HG03064 (cell line): ENCODE results near the gene ANKRD33B.
"Not testable (repeated sequence)": the region's sequence is repeated elsewhere in the genome, so short reads cannot be mapped to it uniquely, and the experiment has no call there.

ENCODE experiments used
- ATAC-seq: cut with Tn5 transposase; IDR thresholded peaks from one replicate; pipeline ENCODE4 v1.9.1; 2021; ENCODE audit warnings: low read depth; ENCODE audit not compliant: unreplicated experiment

Gene ANKRD33B

DNA sequence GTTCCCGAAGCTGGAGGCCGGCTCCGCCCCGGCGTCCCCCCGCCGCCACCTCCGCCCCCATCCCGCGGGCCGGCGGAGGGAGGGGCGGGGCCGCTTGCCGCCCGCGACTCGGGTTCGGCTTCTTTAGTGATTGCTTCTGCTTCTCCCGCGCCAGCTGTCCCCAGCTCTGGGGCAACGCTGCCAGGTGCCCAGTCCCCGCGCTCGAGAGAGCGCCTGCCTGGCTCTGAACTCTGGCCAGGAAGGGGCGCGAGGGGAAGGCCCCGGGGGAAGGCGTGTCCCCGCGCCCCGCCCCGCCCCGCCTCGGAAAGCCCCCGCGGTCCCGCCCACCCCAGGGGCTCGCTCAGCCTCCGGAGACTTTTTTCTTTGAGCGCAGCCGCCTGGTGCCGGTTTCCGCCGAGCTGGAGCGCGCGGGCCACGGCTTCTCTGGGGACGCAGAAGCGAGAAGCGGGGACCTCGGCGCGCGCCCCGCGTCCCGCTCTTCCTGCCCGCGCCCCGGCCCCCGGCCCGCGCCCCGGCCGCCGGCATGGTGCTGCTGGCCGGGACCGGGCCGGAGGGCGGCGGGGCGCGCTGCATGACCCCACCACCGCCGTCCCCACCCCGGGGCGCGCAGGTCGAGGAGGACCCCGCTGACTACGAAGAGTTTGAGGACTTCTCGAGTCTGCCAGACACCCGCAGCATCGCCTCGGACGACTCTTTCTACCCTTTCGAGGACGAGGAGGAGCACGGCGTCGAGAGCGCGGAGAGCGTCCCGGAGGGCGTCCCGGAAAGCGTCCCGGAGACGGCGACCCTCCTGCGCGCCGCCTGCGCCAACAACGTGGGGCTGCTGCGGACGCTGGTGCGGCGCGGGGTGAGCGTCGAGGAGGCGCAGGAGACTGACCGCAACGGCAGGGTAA lies at the start of gene ANKRD33B:
ANKRD33B (plus strand) TSS at position 126 of the 893 bp plus-strand sequence; CDS start at position 524, 398 bp downstream.
- peak; percentile 54 for ATAC-seq

DNA sequence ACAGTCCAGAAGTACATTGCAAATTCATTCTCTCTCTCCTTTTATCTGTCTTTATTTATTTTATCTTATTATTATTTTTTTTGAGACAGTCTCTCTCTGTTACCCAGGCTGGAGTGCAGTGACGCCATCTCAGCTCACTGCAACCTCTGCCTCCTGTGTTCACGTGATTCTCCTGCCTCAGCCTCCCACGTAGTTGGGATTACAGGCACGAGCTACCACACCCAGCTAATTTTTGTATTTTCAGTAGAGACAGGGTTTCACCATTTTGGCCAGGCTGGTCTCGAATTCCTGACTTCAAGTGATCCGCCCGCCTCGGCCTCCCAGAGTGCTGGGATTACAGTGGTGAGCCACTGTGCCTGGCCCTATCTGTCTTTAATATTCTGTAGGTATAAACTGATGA lies 49.3 kb upstream of the ANKRD33B start:
- ATAC-seq: not testable (repeated sequence)

DNA sequence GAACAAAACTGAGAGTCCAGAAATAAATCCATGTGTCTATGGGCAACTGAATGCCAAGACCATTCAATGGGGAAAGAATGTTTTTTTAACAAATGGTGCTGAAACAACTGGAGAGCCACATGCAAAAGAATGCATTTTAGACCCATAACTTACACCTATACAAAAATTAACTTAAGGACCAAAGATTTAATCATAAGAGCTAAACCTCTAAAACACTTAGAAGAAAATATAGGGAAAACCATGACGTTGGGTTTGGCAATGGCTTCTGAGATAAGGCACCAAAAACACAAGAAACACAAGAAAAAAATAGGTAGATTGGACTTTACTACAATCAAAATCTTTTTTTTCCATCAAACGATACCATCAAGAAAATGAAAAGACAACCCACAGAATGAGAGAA lies 48.4 kb upstream of the ANKRD33B start:
- no peak for ATAC-seq

DNA sequence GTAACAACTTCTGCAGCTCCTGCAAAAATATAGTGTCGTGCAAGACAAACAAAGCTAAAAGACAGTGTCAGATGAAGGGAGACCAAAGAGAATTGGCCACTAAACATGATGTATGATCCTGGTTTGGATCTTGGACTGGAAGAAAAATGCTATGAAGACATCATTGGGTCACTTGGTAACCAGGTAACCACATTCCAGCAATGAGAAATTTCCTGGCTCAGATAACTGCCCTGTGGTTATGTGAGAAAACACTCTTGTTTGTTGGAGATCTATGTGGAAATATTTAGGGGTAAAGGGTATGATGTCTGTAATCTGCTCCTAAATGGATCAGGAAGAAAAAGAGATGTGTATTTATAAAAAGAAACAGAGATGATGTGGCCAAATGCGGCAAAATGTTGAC lies 45.5 kb upstream of the ANKRD33B start:
- no peak for ATAC-seq

DNA sequence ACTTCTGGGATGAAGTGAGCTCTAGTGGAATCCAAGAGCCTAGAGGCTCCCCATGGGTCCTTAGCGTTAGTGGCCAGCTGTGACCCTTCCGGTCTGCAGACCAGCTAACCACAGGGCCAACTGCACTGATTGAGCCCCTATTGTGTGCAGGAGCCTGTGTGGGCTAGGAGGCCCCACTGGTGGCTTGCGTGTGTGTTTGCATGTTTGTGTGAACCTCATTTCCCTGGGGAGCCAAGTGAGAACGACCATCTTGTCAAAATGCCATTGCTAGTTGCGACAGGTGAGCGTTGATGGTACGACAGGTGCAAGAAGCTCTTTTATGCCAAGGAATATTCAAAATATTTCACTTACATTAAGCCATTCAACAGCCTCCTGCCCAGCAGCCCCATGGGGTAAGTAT lies 44.1 kb upstream of the ANKRD33B start:
- ATAC-seq: no peak

DNA sequence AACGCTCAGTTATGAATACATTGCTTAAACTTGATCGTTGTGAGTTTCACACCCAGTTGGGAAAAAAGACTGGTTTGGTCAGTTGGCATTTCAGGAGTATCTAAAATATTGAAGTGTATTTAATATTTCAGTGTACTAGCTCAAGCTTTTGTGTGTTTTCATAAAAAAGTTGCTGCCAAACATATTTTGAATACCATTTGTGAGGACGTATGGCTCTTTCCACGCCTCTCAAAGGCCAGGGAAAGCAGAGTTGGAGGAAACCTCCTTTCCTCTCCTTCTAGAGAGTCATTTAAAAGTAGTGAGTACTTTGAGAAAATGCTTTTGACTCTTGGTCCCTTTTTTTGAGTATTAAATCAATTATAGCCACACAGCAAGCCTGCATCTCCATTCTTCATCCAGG lies 43.2 kb upstream of the ANKRD33B start:
- ATAC-seq: no peak

DNA sequence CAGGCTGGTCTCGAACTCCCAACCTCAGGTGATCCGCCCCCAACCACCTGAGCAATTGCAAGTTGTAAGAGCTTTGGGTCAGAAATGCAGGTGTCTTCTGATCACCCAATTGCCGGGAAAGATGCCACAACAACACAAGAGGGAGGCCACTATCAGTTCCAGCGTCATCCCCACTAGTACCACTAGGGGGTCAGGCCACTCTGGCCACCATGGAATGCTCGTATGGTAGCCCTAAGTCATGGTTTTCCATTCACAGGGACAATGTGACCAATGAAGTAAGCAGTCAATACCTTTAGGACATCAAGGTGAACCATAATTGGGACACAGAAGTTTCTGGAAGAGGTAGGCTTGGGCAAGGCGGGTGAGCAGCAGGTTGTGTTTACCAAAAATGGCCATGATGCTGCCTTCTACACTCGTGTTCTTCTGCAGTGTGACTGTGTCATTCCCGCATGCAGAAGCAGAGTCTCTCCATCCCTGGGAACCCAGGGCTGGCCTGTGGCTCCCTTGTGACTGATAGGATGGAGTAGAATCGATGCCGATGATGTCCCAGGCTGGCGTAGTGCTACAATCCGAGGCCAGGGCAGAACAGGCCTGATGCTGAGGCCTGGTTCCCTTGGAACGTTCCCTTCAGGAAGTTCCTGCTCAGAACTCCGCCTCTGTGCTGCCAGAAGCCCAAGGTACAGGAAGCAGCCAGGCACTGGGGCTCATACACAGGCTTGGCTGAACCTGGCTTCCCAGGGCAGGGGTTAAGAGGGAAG lies 42.2 kb upstream of the ANKRD33B start:
- no peak for ATAC-seq

DNA sequence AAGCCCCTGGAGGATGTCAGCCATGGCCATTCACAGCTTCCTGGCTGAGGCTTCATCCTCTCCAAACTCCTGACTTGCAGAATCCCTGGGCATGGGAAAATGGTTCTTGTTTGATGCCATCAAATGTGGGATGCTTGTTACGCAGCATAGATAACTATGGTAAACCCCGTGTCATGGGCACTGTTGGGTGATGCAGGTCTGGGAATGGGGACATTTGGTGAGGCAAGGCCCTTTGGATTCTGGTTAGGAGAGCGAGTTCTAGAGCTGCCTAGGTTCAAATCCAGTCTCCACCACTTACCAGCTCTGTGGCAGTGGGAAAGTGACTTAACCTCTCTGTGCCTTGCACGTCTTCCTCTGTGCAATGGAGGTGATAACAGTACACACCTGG lies 41.7 kb upstream of the ANKRD33B start:
- ATAC-seq: no peak

DNA sequence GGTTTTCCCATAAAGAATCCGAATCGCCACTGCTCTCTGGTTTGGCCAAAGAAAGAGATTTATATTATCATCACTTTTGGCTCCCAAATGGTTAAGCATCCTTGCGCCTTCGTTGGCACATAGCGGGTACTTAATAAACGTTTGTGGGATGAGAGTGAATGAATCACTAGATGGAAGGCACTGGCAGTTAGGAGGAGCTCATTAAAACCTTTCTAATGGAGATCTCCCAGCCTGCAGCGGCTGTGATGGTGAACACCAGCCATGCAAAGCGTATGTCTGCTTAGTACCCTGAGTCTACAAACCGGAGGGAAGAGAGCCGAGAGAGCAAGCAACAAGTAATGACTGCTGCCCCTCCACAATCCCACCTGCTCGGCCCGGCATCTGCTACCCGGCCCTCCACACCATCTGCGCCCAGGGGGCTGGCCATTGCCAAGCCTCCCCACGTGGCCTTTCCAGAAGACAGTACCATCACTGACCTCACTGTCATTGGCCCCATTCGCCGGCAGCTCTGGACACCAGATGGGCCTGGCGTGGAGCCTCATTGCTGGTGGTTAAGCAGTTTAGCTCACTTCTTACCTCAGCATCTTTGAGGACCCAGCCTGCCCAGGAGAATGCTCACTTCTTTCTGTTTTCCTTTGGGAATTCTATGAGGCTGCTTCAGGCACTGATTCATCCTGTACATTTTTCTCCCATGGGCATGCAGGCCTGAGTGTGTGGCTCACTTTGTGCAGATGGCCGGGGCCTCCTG lies 39.3 kb upstream of the ANKRD33B start:
- ATAC-seq: no peak

DNA sequence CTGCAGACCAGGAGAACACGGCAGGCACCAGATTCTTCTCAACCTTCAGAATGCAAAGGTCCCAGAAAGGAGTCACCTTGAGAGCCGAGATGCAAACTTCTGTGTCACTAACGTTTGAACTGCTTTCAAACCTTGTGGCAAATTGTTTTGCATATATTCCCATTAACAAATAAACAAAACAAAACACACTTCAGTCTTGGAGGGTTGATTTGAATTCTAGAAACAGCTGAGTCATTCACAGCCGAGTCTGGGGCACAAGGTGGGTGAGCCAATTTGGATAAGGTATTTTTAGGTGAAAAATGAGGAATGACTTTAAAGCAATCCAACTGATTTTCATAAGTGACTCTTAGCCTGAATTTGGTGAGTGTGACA lies 38.8 kb upstream of the ANKRD33B start:
- no peak for ATAC-seq

DNA sequence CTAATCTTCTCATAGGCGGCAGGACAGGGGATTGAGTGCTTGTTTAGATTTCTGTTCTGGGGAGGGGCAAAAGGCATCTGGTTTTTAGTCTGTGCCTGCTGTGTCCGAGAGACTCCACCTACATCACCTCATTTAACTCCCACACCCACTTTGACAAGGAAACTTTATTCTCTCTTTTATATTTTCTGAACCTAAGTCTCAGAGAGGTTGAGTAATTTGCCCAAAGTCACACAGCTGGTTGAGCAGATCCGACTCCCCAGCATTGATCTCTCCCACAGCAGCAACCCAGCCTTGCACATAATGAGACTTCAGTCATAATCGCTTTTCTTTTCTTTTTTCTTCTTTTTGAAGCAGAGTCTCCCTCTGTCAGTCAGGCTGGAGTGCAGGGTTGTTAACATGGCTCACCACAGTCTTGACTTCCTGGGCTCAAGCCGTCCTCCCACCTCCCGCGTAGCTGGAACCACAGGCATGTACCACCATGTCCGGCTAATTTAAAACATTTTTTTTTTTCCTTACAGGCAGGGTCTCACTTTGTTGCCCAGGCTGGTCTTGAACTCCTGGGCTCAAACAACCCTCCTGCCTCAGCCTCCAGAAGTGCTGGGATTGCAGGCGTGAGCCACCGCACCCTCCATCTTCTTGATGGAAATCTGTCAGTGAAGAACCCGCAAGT lies 36.5 kb upstream of the ANKRD33B start:
- ATAC-seq: no peak

DNA sequence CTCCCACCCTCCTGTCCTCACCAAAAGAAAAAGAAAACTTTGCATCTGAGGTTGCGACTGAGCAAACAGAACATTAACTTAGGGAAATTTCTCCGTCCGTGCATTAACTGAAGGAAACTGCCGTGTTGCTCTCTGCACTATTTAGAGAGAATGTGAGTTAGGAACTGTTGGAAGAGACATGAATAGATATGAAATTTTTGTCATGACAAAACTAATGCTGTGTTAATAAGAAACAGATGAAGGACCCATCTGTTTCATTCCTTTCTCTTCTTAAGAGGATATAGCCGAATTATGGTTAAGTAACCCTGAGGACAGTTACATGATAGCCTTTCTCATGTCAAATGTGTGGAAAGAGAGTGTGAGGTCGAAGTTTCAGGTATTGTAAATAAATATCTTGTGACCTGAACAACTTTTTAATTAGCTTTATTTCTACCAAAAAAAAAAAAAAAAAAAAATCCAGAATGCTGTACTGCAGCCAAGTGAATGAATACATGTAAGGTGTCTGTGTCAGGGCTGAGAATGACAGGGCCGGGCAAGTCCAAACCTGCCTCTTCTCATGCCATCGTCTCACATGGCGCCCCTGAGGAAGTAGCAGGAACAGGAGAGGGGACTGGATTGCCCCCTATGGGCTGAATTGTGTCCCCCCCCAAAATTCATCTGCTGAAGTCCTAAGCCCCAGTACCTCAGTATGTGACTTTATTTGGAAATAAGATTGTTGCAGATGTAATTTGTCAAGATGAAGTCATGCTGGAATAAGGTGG lies 35.6 kb upstream of the ANKRD33B start:
- ATAC-seq: no peak

DNA sequence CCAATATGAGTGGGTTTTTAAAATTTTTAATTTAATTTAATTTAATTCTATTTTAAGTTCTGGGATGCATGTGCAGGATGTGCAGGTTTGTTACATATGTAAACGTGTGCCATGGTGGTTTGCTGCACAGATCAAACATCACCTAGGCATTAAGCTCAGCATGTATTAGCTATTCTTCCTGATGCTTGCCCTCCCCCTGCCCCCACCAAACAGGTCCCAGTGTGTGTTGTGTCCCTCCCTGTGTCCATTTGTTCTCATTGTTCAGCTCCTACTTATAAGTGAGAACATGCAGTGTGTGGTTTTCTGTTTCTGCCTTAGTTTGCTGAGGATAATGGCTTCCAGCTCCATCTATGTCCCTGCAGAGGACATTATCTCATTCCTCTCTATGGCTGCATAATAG lies 35.0 kb upstream of the ANKRD33B start:
- no peak for ATAC-seq

DNA sequence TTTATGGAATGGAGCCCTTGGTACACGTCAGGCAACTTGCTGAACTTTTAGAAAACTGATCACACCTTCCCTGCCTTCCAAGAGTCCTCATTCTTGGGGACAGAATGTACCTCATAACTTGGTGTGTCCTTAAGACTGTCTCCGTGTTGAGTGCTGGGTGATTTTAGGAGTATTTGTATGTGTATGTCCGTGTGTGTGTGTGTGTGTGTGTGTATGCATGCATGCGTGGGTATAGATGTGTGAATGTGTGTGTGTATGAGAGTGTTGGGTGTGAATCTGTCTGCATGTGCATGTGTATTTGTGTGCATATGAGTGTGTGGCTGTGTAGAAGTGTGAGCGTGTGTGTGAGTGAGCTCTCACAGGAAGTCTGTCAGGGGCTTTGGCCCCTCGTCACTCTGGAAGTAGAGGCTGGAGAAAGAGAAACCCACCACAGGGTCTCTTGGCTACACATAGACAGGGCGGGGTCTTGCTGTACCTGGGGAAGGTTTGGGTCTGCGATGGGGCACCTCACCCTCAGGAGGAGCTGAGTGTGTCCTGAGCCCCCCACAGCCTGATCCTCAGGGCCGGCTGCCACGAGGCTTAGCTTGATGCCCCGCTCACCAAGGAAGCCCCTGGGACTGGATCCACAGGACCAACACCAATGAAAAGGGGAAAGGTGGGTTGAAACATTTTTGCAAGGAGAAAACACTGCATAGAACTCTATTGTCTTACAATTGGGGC lies 33.1 kb upstream of the ANKRD33B start:
- no peak for ATAC-seq

DNA sequence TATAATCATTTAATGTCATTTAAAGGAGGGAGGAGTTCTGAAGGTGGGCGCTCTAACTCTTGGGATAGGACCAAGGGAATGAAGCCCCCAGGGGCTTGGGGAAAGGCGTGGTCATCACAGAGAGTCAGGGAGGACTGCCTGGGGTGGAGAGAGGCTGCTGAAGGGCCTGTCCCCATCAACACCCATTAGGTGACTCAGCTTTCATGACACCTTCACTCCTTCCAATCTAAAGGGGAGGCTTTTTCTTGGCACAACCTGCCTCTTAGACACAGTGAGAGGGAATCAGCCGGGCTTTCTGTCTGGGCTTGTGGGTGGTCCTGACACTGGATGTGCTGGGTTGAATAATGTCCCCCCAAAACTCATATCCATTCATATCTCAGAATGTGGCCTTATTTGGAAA lies 31.4 kb upstream of the ANKRD33B start:
- ATAC-seq: no peak

DNA sequence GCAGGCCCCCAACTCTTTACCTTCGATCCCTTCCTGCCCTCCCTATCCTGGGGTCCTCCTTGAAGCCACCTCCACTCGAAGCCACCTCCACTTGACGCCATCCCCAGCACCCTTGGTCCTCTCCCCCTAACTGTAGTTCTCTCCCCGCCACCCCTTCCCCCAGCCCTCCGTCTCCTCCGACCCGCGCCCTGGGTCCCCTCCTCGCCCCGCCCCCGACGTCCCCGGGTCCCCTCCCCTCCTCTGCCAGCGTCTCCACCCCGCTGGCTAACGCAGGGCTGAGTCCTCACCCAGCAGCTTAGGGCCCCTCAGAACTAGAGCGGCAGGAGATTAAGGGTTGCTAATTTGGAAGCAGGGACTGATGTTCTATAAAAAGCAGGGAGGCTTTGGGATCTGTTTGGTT lies 30.6 kb upstream of the ANKRD33B start:
- no peak for ATAC-seq

DNA sequence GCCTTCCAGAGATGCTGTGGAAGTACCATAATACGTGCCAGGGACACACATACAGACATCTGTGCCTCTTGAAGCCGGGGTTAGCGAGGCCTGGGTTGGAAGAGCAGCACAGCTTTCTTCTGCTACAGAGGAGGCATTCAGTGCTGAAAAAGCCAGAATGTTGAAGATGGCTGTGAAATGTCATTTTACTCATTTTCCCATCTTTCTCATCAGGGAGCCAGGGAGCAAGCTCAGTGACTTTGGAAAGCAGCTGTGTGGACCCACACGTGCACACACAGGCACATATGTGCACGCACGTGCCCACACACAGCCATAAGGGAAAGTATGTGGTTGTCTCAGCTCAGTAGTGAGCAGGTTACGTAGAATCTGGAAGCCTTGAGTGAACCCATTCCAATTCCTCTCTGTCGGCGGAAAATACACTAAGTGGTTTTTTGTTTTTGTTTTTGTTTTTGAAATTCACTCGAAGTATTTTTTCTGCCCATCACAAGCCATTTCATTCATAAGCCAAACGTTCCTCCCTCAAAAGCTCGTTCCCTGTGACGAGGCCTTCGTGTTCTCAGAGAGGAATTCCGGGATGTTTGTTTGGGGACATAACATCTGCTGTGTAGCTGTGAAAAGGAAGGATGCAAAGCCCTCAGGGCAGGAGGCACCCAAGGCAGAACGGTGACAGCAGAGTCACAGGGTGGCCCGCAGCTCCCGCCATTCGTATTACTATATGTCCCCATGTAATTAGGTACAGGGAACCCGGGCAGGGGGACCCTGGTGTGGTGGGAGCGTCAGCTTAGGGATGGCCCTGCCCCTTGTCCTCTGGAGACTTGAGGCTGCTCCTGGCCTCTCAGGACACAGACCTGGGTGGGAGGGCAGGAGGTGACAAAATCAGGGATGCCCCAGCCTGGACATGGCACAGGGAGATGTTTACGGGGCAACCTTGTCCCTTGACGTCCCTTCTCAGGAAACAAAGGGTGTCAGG lies 29.0 kb upstream of the ANKRD33B start:
- ATAC-seq: no peak

DNA sequence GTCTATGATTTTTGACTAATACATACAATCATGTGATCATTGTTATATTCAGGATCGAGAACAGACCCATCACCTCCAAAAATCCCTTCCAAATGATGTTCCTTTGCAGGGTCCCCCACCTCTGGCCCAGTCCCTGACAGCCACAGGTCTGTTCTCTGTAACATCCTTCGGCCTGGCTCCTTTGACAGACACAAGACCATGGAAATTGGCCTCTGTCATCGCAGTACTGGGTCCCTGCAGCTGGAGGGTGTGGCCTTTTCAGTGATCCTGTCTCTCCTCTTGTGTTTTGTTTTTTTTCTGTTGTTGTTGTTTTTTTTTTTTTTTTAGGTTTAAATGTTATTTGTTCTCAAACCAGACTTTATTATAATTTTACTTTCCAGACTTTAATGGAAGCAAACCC lies 27.4 kb upstream of the ANKRD33B start:
- ATAC-seq: no peak
